GM12875 (cell line): ENCODE results near the gene SPATA18.
"Not testable (repeated sequence)": the region's sequence is repeated elsewhere in the genome, so short reads cannot be mapped to it uniquely, and the experiment has no call there.

ENCODE experiments used
- H3K4me3 ChIP-seq: one replicate; pipeline ENCODE4 v1.5.1; 2011; ENCODE audit warnings: low read depth, low read length, control low read depth
- TF ChIP-seq, protein P1 (sequence below): IDR thresholded peaks from 2 replicates; pipeline ENCODE4 v1.5.1; 2011; ENCODE audit warnings: low read depth, mild to moderate bottlenecking, control low read depth, inconsistent platforms, low read length, moderate library complexity, borderline replicate concordance; ENCODE audit not compliant: insufficient read depth

SPATA18 gene

DNA sequence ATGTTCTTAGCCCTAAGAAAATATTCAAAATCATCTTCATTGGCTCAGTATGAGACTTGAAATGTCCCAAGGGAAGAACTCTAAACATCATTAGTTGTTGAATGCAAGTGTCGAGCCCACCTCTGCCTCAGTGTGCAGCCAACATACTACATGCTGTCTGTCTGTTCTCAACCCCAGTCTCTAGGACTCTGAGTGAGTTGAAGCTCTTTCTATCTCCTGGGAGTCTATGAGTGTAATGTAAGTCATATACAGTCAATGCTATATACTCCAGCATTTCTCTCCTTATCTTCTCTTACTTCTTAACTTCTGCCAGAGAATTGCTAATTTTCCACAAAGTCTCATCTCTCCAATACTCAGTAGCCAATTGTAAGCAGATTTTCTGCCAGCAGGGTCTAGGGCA is 61.3 kb downstream of the SPATA18 start:
- no peak overlapping the region for H3K4me3 ChIP-seq
- TF ChIP-seq, protein P1, sequence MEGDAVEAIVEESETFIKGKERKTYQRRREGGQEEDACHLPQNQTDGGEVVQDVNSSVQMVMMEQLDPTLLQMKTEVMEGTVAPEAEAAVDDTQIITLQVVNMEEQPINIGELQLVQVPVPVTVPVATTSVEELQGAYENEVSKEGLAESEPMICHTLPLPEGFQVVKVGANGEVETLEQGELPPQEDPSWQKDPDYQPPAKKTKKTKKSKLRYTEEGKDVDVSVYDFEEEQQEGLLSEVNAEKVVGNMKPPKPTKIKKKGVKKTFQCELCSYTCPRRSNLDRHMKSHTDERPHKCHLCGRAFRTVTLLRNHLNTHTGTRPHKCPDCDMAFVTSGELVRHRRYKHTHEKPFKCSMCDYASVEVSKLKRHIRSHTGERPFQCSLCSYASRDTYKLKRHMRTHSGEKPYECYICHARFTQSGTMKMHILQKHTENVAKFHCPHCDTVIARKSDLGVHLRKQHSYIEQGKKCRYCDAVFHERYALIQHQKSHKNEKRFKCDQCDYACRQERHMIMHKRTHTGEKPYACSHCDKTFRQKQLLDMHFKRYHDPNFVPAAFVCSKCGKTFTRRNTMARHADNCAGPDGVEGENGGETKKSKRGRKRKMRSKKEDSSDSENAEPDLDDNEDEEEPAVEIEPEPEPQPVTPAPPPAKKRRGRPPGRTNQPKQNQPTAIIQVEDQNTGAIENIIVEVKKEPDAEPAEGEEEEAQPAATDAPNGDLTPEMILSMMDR = no peak

DNA sequence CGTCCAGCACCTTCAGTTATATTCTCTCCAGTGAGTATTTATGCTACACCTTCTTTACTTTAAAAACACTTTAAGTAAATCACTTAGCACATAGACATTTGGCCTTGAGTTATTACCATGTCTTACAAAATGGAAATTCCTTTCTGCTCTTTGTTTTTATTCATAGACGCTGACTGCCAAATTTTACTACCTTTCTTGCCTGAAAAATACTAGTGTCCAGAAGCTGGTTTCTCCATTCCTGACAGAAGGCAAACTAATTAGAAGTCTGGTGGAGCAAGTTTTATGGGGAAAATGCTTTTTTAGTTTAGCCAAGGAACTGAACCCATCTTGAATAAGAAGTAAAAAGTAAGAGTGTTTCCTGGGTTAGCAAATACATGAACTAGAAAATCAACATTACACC is 65.5 kb downstream of the SPATA18 start:
- H3K4me3 ChIP-seq = no peak overlapping the region
- TF ChIP-seq, protein P1 = no peak

DNA sequence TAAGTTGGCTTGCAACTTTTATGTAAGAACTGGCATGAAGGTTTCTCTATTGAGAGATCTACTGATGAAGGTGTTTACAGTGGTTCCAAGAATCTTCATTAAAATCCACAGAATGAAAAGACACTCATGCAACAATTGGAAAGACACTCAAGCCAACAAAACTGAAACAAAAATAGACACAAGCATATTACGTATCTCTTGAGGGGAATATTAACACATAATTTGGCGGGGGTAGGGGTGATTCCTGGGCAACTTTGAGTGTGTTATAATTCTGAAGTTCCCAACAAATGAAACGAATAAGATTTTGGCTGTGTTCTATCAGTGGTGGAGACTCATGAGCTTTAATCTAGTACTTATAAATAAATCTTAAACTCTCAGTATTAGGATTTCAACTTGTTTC is 75.1 kb downstream of the SPATA18 start:
- no peak overlapping the region for H3K4me3 ChIP-seq
- TF ChIP-seq, protein P1 = no peak

DNA sequence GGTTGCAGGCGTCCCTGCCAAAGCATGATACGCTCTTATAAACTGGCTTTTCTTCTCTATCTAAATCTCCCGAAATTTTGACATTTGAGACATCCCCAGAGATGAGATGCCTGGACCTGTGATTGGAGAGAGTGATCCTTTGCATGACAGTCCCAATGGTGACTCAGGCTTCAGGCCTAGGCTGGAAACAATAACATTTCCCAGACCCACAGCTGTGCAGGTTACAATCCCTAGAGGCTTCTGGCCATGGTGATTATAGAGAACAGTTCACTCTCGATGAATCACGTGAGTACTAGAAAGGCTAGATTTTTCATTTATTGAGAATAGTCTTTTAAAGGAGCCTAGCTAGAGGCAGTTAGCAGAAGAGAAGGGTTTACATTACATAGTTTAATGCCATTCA is 75.9 kb downstream of the SPATA18 start:
- TF ChIP-seq, protein P1 = no peak
- H3K4me3 ChIP-seq = no peak overlapping the region

DNA sequence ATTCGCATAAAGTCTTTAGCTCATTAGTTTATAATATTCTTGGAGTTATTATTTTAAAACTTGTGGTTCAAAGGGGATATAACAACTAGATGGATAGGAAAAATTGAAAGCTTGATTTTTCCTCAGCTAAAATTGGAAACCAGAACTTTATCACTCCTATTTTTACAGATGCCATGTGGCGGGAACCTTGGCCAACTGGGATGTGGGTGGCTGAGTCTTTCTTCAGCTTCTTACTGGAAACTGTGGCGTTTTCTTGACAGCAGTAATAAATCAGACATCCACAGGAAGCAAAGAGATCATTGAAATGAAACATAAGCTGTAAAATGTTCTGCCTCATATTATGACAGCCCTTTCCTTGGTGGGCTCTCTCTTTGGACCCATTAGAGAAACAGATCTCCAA is 84.1 kb downstream of the SPATA18 start:
- TF ChIP-seq, protein P1 = no peak
- H3K4me3 ChIP-seq = no peak overlapping the region

DNA sequence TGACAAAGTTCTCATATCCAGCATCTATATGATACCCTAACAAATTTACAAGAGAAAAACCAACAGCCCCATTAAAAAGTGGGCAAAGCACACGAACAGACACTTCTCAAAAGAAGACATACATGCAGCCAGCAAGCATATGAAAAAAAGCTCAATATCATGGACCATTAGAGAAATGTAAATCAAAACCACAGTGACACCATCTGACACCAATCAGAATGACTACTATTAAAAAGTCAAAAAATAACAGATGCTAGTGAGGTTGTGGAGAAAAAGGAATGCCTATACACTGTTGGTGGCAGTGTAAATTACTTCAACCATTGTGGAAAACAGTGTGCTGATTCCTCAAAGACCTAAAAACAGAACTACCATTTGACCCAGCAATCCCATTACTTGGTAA is 86.0 kb downstream of the SPATA18 start:
- H3K4me3 ChIP-seq = not testable (repeated sequence)

DNA sequence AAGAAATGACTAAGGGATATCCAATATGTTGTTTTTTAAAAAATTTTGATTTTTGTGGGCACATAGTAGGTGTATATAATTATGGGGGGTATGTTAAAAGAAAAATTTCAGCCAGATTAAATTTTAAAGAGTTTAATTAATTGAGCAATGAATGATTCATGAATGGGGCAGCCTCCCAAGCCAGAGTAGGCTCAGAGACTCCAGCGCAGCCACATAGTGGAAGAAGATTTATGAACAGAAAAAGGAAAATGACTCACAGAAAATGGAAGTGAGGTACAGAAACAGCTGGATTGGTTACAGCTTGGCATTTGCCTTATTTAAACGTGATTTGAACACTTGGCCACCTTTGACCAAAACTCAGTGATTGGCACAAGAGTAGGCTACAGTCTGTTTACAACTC is 91.7 kb downstream of the SPATA18 start:
- no peak overlapping the region for H3K4me3 ChIP-seq
- TF ChIP-seq, protein P1 = no peak

DNA sequence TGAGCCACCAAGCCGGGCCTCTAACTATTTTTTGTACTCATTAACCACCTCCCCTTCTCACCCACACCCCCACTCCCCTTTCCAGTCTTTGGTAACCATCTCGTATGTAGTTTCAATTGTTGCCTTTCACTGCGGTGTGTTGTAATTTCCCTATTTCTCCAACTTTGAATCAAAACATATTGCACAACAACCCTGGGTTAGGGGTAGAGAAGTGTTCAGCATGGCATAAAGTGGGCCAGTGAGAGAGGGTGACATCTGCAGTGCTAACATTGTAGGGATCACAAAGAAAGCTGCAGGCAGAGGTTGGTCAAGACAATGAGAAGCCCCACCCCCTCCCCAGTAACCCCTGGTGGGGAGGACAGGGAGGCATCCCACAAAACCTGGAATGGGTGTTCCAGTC is 92.7 kb downstream of the SPATA18 start:
- TF ChIP-seq, protein P1 = no peak
- H3K4me3 ChIP-seq = no peak overlapping the region
